KOPT-K1 (cell line): ENCODE measurements around the gene CYB561D2.

Experiments
- H3K27ac ChIP-seq: fragments of 200-600 bp; sonication (generic); 2 replicates; pipeline ENCODE4 v1.5.1; 2016; ENCODE audit warnings: antibody characterized with exemption, mild to moderate bottlenecking, low read depth, low read length; ENCODE audit not compliant: poor library complexity, severe bottlenecking
- H3K36me3 ChIP-seq: fragments of 200-600 bp; sonication (generic); 2 replicates; pipeline ENCODE4 v1.5.1; 2017; ENCODE audit warnings: antibody characterized with exemption, mild to moderate bottlenecking, low read length, moderate library complexity; ENCODE audit not compliant: insufficient read depth
- H3K9me3 ChIP-seq: fragments of 200-600 bp; sonication (generic); 2 replicates; pipeline ENCODE4 v1.5.1; 2017; ENCODE audit warnings: antibody characterized with exemption, low read length, mild to moderate bottlenecking; ENCODE audit not compliant: insufficient read depth, poor library complexity, severe bottlenecking

CYB561D2 gene

DNA sequence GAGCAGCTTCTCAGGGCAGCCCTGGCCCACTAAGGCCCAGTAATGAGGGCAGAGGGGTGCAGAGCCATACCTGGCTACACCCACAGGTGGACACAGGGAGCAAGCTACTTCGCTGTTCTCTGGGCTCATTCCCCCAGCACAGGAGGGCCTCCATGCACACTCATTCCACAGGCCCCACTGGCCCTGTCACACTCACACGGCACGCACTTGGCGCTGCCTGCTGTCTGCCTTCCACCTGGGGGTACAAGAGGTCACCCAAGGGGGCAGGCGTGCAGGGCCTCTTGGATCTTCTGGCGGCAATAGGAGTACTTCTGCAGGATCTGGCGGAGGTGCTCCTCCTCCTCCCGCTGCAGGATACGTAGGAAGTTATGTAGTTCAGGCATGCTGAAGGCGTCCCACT, 20.3 kb upstream of the CYB561D2 start:
- H3K9me3 ChIP-seq = no peaks in the 10 kb centered on the region
- H3K27ac ChIP-seq = no peak overlapping the region
- H3K36me3 ChIP-seq = peaks cover 68% of the 10 kb centered on the region

DNA sequence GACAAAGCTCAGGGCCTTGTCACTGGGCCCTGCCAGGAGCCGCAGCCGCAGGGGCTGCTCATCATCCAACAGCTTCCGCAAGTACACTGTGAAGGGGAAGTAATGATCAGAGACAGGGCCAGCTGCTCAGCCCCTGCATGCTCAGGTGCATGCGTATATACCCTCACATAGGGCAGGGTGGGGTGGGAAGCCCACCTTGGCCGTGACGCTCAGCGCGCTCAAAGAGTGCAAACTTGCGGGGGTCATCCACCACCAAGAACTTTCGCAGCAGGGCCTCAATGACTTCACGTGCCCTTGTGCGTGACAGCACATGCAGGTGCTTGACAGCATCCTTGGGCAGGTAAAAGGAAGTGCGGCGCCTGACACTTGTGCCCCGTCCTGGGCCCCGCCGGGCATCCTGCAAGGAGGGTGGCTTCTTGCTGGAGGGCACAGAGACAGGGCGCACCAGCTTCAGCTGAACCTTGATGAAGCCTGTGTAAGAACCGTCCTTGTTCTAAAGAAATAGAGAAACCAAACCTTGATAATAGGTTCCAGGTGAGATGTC, 19.2 kb upstream of the CYB561D2 start:
- H3K27ac ChIP-seq = no peak overlapping the region
- peaks cover 64% of the 10 kb centered on the region for H3K36me3 ChIP-seq
- no peaks in the 10 kb centered on the region for H3K9me3 ChIP-seq

DNA sequence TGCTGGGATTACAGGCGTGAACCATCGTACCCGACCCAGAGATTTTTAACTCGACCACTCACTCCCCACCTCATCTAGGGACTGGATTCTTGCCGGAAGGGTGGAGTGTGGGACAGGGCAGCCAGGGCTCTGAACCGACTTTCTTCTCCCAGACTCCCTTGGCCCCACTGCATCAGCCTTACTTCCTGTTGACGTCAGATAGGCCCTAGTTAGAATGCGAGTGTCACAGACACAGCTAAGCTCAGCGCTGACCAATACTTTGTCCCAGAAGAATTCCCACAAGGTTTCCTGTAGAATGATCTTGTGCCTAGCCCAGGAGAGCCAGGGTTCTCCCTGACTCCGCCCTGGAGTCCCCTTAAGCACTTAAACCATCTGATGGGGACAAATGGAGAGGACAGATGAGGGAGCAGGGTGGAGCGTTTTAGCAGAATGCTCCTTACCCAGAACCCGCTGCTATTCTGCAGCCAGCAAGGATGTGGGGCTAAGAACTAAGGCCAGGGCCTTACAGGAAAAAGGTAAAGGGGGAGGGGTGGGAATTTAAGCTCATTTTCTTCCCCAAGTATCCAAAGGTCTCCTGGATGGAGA, 16.8 kb upstream of the CYB561D2 start:
- Histone ChIP-seq H3K9me3 (no peaks in the 10 kb centered on the region), H3K36me3 (peaks cover 64% of the 10 kb centered on the region), H3K27ac (no peak overlapping the region)

DNA sequence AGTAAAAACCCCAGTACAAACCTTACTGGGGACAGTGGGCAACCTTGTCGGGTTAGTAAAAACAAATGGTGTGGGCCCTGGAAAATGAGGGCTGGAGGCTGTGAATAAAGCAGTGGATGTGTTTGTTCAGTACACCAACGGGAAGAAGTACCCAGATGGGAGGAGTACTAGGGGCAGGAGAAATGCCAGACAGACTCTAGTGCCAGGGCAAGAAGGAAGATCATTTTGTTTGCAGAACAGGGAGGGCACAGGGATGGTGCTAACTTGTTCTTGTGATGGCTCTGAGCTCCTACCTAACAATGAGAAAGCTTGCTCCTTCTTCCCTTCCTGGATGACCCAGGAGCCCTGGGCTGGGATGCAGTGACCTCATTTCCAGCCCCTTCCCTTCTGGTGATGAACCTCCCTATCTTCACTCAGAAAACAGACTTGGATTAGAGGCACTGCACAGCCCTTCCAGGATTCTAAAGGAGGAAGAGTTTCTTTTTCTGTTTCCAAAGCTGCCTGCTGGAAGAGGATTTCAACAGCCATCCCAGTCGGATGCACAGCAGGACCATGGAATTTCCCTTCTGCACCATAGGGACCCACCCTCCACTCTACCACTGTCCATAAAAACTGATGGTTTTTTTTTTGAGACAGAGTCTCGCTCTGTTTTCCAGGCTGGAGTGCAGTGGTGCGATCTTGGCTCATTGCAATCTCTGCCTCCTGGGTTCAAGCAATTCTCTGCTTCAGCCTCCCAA, 16.2 kb upstream of the CYB561D2 start:
- H3K27ac ChIP-seq = no peak overlapping the region
- peaks cover 60% of the 10 kb centered on the region for H3K36me3 ChIP-seq
- no peaks in the 10 kb centered on the region for H3K9me3 ChIP-seq

DNA sequence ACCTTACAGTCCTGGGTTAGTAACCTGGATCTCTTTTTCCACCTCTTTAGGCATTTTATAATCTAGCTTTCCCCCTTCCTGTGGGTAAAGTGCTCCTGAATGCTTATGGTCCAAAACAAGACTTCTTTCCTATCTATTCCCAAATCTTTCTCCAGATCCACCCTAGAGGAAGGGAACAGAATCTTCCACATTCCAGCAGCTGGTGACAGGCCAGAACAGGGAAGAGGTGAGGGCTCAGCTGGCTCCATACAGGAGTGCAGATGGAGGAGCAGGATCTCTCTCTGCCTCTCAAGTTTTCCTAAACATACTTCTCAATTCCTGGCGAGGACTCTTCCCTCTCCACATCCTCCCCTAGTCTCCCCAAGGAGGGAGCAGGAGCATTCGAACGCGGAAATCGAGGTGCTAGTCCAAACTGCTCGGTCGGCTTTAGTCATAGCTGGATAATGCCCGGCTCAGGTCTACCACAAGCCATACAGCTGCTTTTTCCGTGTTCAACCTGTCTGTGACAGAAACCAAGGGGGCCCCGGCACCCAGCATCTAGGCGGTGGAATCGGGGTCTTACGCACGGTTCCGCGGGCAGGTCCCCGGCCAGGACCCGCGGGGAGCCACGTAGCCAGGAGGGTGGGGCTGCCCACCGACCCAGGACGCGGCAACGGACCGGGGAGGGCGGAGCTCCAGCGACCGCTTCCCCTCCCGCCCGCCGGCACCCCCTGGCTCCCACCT, 14.0 kb upstream of the CYB561D2 start:
- peaks cover 38% of the 10 kb centered on the region for H3K36me3 ChIP-seq
- peak overlapping the region; percentile 89 for H3K27ac ChIP-seq
- H3K9me3 ChIP-seq = no peaks in the 10 kb centered on the region

DNA sequence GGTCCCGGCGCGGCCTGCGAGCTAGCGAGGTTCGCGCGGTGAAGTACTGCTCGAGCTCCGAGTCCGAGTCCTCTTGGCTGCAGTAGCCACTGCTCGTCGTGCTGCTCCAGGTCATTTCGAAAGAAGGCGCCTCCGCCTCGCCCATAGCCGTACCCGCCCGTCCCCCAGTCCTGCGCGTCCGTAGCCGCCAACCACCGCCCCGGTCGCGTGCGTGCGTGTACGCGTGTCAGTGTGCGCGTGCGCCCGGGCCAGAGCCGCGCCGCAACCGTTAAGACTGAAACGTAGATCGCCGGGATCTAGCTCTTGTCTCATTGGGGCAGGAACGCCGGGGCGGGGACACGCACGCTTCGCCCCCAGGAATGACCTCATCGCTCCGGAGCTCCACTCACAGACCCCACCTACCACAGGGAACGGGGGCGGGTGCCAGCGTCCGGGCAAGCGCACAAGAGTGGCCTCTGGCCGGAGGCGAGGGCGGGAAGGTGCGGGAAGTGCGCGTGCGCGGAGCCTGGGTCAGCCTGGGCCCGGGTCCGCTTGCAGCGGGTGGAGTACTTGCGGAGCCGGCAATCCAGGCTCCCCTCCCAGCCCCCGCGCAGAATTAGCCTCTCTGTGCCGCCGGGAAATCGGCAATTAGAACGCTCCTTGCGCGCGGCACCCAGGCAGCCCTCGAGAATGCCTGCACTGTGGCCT, 13.3 kb upstream of the CYB561D2 start:
- Histone ChIP-seq H3K9me3 (no peaks in the 10 kb centered on the region), H3K27ac (peak overlapping the region; percentile 89), H3K36me3 (peaks cover 31% of the 10 kb centered on the region)

DNA sequence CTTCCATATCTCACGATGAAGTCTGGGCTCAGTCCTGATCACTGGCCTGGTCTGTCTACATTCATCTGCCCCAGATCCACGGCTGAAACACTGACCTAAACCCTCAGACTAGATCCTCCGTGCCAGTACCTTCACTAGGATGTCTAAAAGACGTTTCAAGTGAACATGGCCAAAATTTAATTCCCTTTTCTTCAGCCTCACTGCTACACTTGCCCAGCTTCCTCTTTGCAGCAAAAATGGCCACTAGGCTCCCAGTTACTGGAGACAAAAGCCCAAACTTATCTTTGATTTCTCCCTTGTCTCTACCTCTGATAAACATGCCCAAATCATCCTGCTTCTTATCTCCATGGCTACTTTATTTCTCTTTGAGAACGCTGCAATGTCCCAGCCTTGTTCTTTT, 11.7 kb upstream of the CYB561D2 start:
- H3K9me3 ChIP-seq = no peaks in the 10 kb centered on the region
- peaks cover 15% of the 10 kb centered on the region for H3K36me3 ChIP-seq
- H3K27ac ChIP-seq = peak overlapping the region; percentile 89

DNA sequence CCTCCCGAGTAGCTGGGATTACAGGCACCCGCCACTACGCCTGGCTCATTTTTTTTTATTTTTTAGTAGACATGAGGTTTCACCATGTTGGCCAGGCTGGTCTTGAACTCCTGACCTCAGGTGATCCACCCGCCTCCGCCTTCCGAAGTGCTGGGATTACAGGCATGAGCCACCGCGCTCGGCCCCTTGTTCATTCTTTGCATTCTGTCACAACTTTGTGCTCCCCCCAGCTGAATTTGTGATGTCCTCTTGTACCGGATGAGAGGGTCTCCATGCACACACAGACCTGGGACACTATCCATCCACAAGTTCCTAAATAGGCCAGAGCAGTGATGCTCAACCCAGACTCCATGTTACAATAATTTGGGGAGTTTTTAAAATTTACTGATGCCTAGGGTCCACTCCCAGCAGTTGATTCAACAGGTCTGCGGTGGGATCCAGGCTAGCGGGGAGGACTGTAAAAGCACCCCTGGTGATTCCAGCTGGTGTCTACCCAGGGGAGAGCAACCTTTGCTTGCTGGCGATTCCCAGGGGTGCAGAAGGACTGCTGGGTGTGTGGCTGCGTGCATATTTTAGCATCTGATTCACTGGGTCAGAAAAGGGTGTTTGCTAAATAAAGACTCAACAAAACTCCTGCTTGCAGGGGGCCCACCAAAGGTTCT, 11.0 kb upstream of the CYB561D2 start:
- Histone ChIP-seq H3K27ac (no peak overlapping the region), H3K36me3 (peaks cover 8% of the 10 kb centered on the region), H3K9me3 (no peaks in the 10 kb centered on the region)

DNA sequence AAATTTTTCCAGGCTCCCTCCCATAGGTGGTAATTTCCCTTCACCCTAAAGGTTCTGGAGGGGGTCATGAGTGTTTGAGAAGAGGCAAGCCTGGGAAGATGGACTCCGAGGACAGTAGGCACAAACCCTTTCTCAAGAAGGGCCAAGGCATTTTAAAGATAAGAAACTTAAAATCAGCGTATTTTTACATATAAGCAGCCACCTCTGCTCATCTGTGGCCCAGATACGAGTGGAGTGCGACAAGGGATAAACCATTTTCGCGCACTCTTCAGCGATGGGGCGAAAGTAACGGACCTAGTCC, 10.6 kb upstream of the CYB561D2 start:
- no peak overlapping the region for H3K27ac ChIP-seq

DNA sequence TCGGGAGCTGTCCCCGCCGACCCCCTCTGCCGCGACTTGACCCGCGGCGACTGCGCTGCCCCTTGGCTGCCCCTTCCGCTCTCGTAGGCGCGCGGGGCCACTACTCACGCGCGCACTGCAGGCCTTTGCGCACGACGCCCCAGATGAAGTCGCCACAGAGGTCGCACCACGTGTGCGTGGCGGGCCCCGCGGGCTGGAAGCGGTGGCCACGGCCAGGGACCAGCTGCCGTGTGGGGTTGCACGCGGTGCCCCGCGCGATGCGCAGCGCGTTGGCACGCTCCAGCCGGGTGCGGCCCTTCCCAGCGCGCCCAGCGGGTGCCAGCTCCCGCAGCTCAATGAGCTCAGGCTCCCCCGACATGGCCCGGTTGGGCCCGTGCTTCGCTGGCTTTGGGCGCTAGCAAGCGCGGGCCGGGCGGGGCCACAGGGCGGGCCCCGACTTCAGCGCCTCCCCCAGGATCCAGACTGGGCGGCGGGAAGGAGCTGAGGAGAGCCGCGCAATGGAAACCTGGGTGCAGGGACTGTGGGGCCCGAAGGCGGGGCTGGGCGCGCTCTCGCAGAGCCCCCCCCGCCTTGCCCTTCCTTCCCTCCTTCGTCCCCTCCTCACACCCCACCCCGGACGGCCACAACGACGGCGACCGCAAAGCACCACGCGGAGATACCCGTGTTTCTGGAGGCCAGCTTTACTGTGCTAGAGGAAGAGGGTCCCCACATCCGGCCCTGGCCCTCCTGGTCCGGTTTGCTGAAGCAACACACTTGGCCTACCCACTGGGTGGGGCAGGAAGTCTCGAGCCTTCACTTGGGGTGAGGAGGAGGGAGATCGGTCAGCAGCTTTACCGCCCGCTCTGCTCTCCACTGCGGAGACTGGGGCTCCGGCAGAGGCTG, 10.0 kb upstream of the CYB561D2 start, which contains the start of gene RASSF1:
Gene RASSF1 (minus strand): TSS at position 389 of the 882 bp plus-strand sequence. CDS start 31 bp downstream, at position 358.
- H3K9me3 ChIP-seq = no peaks in the 10 kb centered on the region
- H3K36me3 ChIP-seq = 0 out of 2 replicates have a peak, but pooled peaks cover 2% of the 10 kb centered on the region
- no peak within 1 kb of the TSS for H3K27ac ChIP-seq

More for the DNA sequence above, 10.6 kb upstream of the CYB561D2 start:
- Histone ChIP-seq H3K9me3 (no peaks in the 10 kb centered on the region), H3K36me3 (0 out of 2 replicates have a peak, but pooled peaks cover 5% of the 10 kb centered on the region)

DNA sequence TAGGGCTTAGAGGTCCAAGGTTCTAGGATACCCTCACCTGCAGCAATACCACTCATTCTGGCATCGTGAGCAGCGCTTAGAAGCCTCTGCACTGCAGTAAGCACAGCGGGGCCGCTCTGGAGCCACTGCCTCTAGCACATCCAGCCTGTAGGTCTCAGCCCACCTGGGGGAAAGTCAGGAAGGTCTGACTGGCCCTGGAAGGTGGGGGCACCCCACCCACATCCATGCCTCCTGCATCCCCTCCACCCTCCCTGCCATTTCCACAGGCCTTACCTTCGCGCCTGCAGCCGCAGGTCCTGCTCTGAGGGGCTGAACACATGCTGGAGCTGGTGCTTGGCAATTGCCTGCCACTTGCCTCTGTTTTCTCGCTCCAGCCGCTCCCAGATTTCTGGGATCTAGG, 9.1 kb upstream of the CYB561D2 start:
- Histone ChIP-seq H3K27ac (no peak overlapping the region), H3K36me3 (no peaks in the 10 kb centered on the region)

DNA sequence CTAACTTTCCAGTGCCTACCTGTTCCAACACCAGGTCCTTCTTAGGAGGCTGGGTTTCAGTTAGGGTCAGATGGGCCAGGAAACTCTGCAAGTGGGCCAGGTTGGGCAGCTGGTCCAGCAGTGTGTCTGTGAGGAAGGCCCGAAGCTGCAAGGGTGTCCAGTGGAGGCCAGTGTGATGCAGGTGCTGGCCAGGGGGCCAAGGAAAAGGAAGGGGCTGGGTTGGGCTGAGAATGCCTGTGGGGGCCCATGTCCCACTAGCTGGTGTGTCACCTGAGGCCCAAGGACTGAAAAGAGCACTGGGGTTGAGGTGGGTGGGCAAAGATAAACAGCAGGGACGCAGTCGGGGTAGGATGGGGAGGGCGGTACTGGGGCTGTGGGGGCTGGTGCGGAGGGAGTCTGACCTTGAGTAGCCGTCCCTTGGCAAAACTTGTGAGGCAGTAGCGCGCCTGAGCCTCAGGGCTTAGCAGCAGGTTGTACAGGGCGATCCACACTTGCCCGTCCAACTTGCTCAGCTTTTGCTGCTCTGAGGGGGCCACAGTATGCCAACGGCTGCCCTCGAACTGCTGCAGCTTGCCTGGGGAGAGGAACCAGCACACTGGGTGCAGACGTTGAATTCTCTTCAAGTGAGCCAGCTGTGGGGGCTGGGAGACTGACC, 8.5 kb upstream of the CYB561D2 start:
- H3K27ac ChIP-seq = no peak overlapping the region
- no peaks in the 10 kb centered on the region for H3K9me3 ChIP-seq

More for the DNA sequence above, 9.1 kb upstream of the CYB561D2 start:
- no peaks in the 10 kb centered on the region for H3K9me3 ChIP-seq

DNA sequence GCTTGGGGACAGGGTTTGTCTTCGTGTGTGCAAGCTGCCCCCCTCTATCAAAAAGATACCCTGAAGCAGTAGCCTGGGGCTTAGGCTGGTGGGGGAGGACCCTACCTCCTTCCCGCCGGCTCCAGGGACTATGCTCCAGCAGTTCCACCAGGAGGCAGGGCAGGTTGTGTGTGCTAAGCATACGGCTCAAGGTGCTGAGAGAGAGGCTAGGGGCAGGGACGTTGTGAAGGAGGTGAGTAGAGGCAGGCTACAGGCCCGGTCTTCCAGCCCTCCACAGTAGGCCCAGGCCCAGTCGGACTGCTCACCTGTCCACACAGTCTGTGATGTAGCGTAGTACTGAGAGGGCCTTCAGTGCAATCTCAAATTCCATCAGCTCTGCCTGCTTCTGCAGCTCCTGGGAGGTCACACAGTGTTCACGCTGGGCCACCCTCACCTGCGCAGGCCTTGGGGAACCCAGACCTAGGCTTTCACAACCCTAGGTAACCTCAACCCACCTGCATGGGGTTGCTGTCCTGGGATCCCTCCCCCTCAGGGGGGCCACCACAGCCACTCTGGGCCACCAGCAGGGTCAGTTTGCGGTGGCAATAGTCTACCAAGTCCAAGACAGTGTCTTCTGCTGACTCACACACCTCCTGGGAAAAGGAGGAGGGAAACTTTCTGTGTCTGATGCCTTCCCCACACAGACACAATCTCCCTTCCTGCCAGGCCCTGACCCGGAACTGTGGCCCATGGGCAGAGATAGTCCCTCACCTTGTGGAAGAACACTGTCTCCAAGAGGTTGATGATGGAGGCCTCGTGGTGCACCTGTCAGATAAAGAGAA, 7.6 kb upstream of the CYB561D2 start:
- peaks cover 8% of the 10 kb centered on the region; the same call in 1 of the 2 replicates for H3K36me3 ChIP-seq
- no peak overlapping the region for H3K27ac ChIP-seq

More for the DNA sequence above, 8.5 kb upstream of the CYB561D2 start:
- H3K36me3 ChIP-seq = no peaks in the 10 kb centered on the region

More for the DNA sequence above, 7.6 kb upstream of the CYB561D2 start:
- no peaks in the 10 kb centered on the region for H3K9me3 ChIP-seq
